ENCODE data around the gene TBATA. TPM values are rescaled to one million over a fixed set of nuclear protein-coding genes. Genes with fewer than 3 reads are reported as not detected.

Gene TBATA
- polyA plus RNA-seq, 1 donor (not counting 4 experiments of a cell fraction or from before 2014, with no cell fraction given), result not detected

DNA sequence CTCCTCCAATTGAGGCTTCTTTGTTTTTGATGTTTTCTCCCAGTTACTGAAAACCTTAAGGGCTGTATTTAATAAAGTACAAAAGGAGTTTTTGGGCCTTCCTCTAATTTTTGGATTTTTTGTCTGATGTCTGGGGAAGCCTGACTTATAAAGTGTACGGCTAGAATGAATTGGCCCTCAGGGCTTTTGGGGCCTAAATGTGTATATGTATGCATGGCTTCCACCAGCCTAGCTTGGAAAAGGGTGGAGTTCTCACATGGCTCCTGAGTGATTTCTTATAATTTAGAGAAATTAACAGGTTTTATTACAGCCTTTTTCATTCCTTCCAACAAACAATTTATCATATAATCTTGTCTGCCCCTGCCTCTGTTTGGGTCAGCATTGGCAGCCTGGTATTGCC is 10.4 kb upstream of the TBATA start:
- no peaks in the 10 kb centered on the region for H3K4me1 ChIP-seq (ENCODE audit: control insufficient read depth, extremely low read depth, insufficient read depth, low read length)
- H3K79me2 ChIP-seq (ENCODE audit: control insufficient read depth, insufficient read depth, low read length), result no peaks in the 10 kb centered on the region
- H3K27me3 ChIP-seq (ENCODE audit: control insufficient read depth, extremely low read depth, insufficient read depth, low read length), result peaks cover 12% of the 10 kb centered on the region
- no peaks in the 10 kb centered on the region for H3K9me3 ChIP-seq (ENCODE audit: control insufficient read depth, low read depth, low read length)
- H3K9ac ChIP-seq (ENCODE audit: control insufficient read depth, extremely low read depth, insufficient read depth, low read length), result no peak overlapping the region
- FAIRE-seq (no peak), DNase-seq (ENCODE audit: low read depth, low spot score) (no peak)
- dilution Hi-C loops (cut with MboI; ENCODE audit: extremely low pct_ligation_motif_present, low sequenced_read_pairs), result no loop called here
- H4K20me1 ChIP-seq (ENCODE audit: control insufficient read depth, extremely low read depth, insufficient read depth, low read length), result no peaks in the 10 kb centered on the region
- no peak overlapping the region for H2AFZ ChIP-seq (ENCODE audit: control insufficient read depth, low read length)
- H3K27ac ChIP-seq (ENCODE audit: control insufficient read depth, insufficient read depth, low read length), result no peak overlapping the region
- no peaks in the 10 kb centered on the region for H3K9me1 ChIP-seq (ENCODE audit: control insufficient read depth, extremely low read depth, insufficient read depth, low read length)
- TF ChIP-seq EZH2 (IDR thresholded peaks at IDR 0.05; ENCODE audit: low read length), result no peak
- TF ChIP-seq, protein P1, sequence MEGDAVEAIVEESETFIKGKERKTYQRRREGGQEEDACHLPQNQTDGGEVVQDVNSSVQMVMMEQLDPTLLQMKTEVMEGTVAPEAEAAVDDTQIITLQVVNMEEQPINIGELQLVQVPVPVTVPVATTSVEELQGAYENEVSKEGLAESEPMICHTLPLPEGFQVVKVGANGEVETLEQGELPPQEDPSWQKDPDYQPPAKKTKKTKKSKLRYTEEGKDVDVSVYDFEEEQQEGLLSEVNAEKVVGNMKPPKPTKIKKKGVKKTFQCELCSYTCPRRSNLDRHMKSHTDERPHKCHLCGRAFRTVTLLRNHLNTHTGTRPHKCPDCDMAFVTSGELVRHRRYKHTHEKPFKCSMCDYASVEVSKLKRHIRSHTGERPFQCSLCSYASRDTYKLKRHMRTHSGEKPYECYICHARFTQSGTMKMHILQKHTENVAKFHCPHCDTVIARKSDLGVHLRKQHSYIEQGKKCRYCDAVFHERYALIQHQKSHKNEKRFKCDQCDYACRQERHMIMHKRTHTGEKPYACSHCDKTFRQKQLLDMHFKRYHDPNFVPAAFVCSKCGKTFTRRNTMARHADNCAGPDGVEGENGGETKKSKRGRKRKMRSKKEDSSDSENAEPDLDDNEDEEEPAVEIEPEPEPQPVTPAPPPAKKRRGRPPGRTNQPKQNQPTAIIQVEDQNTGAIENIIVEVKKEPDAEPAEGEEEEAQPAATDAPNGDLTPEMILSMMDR (optimal IDR thresholded peaks at IDR 0.05 in 1 of 3, IDR thresholded peaks at IDR 0.05 in 1 of 3, conservative IDR thresholded peaks at IDR 0.05 in 1 of 3; ENCODE audit: extremely low read depth in 1 of 3, insufficient read depth in 2 of 3, low read length in 3 of 3), result no peak
- H3K4me2 ChIP-seq (ENCODE audit: control insufficient read depth, extremely low read depth, insufficient read depth, low read depth, low read length), result no peak overlapping the region
- no peaks in the 10 kb centered on the region for H3K36me3 ChIP-seq (ENCODE audit: control insufficient read depth in 2 of 2, extremely low read depth in 1 of 2, insufficient read depth in 2 of 2, low read length in 2 of 2)
- no peak overlapping the region for H3K4me3 ChIP-seq (ENCODE audit: control insufficient read depth in 2 of 3, extremely low read depth in 1 of 3, insufficient read depth in 2 of 3, low read depth in 1 of 3, low read length in 3 of 3)

DNA sequence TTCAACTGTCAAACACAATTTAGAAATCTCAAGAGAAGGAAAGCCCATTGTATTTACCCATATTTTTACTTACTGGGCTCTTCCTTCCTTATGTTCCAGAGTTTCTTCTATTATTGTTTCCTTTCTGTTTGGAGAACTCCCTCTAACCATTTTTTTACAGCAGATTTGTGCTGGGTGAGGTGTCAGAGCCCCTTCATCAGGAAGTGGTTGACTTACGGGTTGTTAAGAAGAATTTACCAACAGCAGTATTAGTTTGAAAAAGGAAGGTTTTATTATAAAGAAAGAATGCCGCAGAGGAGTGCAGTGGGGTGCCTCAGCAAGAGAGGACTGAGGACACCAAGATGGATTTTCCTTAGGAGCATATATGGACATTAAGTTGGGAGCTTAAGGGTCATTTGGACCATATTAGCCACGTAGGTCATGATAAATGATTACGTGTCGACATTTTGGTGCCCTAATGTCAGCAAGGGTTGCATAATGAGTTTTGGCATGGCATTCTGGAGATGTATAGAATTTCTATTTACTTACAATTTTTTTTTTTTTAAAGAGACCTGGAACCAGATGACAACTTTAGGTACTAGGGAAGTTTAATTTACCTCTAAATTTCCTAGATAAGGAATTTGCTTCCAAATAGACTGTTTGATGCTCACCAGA is 6.3 kb upstream of the TBATA start:
- no peak for FAIRE-seq
- Histone ChIP-seq H3K4me2 (ENCODE audit: control insufficient read depth, extremely low read depth, insufficient read depth, low read depth, low read length) (no peak overlapping the region), H3K36me3 (ENCODE audit: control insufficient read depth in 2 of 2, extremely low read depth in 1 of 2, insufficient read depth in 2 of 2, low read length in 2 of 2) (no peaks in the 10 kb centered on the region), H3K4me1 (ENCODE audit: control insufficient read depth, extremely low read depth, insufficient read depth, low read length) (peaks cover 2% of the 10 kb centered on the region), H2AFZ (ENCODE audit: control insufficient read depth, low read length) (no peak overlapping the region), H3K79me2 (ENCODE audit: control insufficient read depth, insufficient read depth, low read length) (no peaks in the 10 kb centered on the region), H3K9me3 (ENCODE audit: control insufficient read depth, low read depth, low read length) (no peaks in the 10 kb centered on the region), H3K27ac (ENCODE audit: control insufficient read depth, insufficient read depth, low read length) (no peak overlapping the region), H3K27me3 (ENCODE audit: control insufficient read depth, extremely low read depth, insufficient read depth, low read length) (peaks cover 5% of the 10 kb centered on the region), H3K4me3 (ENCODE audit: control insufficient read depth in 2 of 3, extremely low read depth in 1 of 3, insufficient read depth in 2 of 3, low read depth in 1 of 3, low read length in 3 of 3) (no peak overlapping the region), H3K9ac (ENCODE audit: control insufficient read depth, extremely low read depth, insufficient read depth, low read length) (no peak overlapping the region), H4K20me1 (ENCODE audit: control insufficient read depth, extremely low read depth, insufficient read depth, low read length) (no peaks in the 10 kb centered on the region), H3K9me1 (ENCODE audit: control insufficient read depth, extremely low read depth, insufficient read depth, low read length) (no peaks in the 10 kb centered on the region)
- dilution Hi-C loops (cut with MboI; ENCODE audit: extremely low pct_ligation_motif_present, low sequenced_read_pairs), result no loop called here
- no peak for DNase-seq (ENCODE audit: low read depth, low spot score)
- no peak for TF ChIP-seq EZH2 (IDR thresholded peaks at IDR 0.05; ENCODE audit: low read length)
- TF ChIP-seq, protein P1 (optimal IDR thresholded peaks at IDR 0.05 in 1 of 3, IDR thresholded peaks at IDR 0.05 in 1 of 3, conservative IDR thresholded peaks at IDR 0.05 in 1 of 3; ENCODE audit: extremely low read depth in 1 of 3, insufficient read depth in 2 of 3, low read length in 3 of 3), result no peak
